Smooth muscle cell (in vitro differentiated cells): ENCODE data around the gene SORCS2. TPM values are rescaled to one million over a fixed set of nuclear protein-coding genes. Genes with fewer than 3 reads are reported as not detected.
"Not testable (repeated sequence)": the region's sequence is repeated elsewhere in the genome, so short reads cannot be mapped to it uniquely, and the experiment has no call there.

Source experiments
- DNase-seq: peaks from one replicate; lab custom pipeline; 2025; ENCODE audit not compliant: unreplicated experiment; lab: John Stamatoyannopoulos, UW
- H2AFZ ChIP-seq: fragments of 200-600 bp; sonication (generic); 2 replicates; pipeline ENCODE4 v1.6.0; 2016; ENCODE audit warnings: antibody characterized with exemption, low read depth, mild to moderate bottlenecking
- H3F3A ChIP-seq: fragments of 200-600 bp; sonication (generic); 2 replicates; pipeline ENCODE4 v1.6.0; 2017; ENCODE audit warnings: antibody characterized with exemption, low read depth
- H3K27ac ChIP-seq: fragments of 200-600 bp; sonication (generic); 2 replicates; pipeline ENCODE4 v1.5.1; 2016; ENCODE audit warnings: low read depth, mild to moderate bottlenecking
- H3K27me3 ChIP-seq: fragments of 200-600 bp; sonication (generic); 2 replicates; pipeline ENCODE4 v1.6.1; 2016; ENCODE audit warnings: low read depth, mild to moderate bottlenecking
- H3K36me3 ChIP-seq: fragments of 200-600 bp; sonication (generic); 2 replicates; pipeline ENCODE4 v1.5.1; 2016; ENCODE audit warnings: low read depth
- H3K4me1 ChIP-seq: fragments of 200-600 bp; sonication (generic); 2 replicates; pipeline ENCODE4 v1.5.1; 2016; ENCODE audit warnings: low read depth
- H3K4me2 ChIP-seq: fragments of 200-600 bp; sonication (generic); 2 replicates; pipeline ENCODE4 v1.6.0; 2016; ENCODE audit warnings: mild to moderate bottlenecking
- H3K4me3 ChIP-seq: fragments of 200-600 bp; sonication (generic); 2 replicates; pipeline ENCODE4 v1.5.1; 2016; ENCODE audit warnings: mild to moderate bottlenecking
- H3K79me2 ChIP-seq: fragments of 200-600 bp; sonication (generic); 2 replicates; pipeline ENCODE4 v1.6.0; 2016; ENCODE audit warnings: low read depth, mild to moderate bottlenecking
- H3K9ac ChIP-seq: fragments of 200-600 bp; sonication (generic); 2 replicates; pipeline ENCODE4 v1.6.0; 2016; ENCODE audit warnings: low read depth
- H3K9me3 ChIP-seq: fragments of 200-600 bp; sonication (generic); replicated peaks from 2 replicates; pipeline ENCODE4 v1.5.1; 2016; ENCODE audit warnings: low read depth
- H4K20me1 ChIP-seq: fragments of 200-600 bp; sonication (generic); 2 replicates; pipeline ENCODE4 v1.6.0; 2016; ENCODE audit warnings: low read depth
- CTCF ChIP-seq: fragments of 200-600 bp; sonication (generic); IDR thresholded peaks from 2 replicates; pipeline ENCODE4 v1.5.1; 2017; ENCODE audit warnings: borderline replicate concordance, mild to moderate bottlenecking, antibody characterized with exemption; ENCODE audit not compliant: insufficient read depth, poor library complexity, severe bottlenecking
- WGBS: methylation state at CpG from one replicate; pipeline ENCODE4 v1.1.7; 2016; ENCODE audit warnings: low lambda C conversion rate; 5-methylcytosine and 5-hydroxymethylcytosine counted together
- polyA plus RNA-seq: library from polyadenylated mRNA; unstranded; fragments of >200 nt; fragmentation: Nextera tagmentation; extraction: Ambion mirVana; gene quantifications from 2 replicates; pipeline ENCODE4 v1.2.1, GENCODE V29; 2016
- total RNA-seq: library from RNA; depleted of rRNA; stranded (reverse); fragments of >200 nt; gene quantifications from 2 replicates; pipeline ENCODE4 v1.2.3, GENCODE V29; 2014

SORCS2 gene
- total and polyA plus RNA-seq, 2 experiments from 2014 or later = 5.2 to 9.3 TPM

- H3K4me2 ChIP-seq = no peak overlapping the region
These were observed 382.1 kb downstream of the SORCS2 start for GRCh38 chr4:7574287-7575014.

DNA sequence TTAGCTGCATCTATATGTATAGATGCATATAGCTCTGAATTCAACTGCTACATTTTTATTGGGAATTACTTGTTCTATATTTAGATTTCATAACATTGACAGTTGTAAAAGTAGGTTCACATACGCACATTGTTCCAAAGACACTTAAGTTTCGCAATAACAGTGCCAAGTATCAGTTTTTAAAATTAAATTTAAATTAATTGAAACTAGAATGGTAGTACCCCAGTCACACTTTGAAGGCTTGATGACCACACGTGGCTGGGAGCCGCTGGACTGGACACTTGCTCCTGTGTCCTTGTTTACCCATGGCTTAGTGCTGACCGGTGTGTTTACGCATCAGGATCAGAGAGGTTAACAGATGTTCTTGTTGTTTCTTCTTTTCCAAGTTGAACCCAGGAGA lies 383.1 kb downstream of the SORCS2 start:
- no peak overlapping the region for H3K4me3 ChIP-seq
- no peak for DNase-seq
- H3K4me2 ChIP-seq = no peak overlapping the region
- no peak overlapping the region for H3K9ac ChIP-seq
- H3K9me3 ChIP-seq = peaks cover 10% of the 10 kb centered on the region
- H2AFZ ChIP-seq = no peak overlapping the region
- H3K27ac ChIP-seq = no peak overlapping the region
- no peaks in the 10 kb centered on the region for H3K27me3 ChIP-seq
- H3K79me2 ChIP-seq = no peaks in the 10 kb centered on the region
- WGBS = 90% methylated on average over 6 of the region's 6 CpGs
- no peaks in the 10 kb centered on the region for H3F3A ChIP-seq
- H4K20me1 ChIP-seq = no peaks in the 10 kb centered on the region
- peaks cover 6% of the 10 kb centered on the region for H3K4me1 ChIP-seq
- TF ChIP-seq CTCF = no peak
- no peaks in the 10 kb centered on the region for H3K36me3 ChIP-seq

More at GRCh38 chr4:7574287-7575014, 382.1 kb downstream of the SORCS2 start:
- Histone ChIP-seq H3K9ac (no peak overlapping the region), H3K4me3 (no peak overlapping the region), H3F3A (no peaks in the 10 kb centered on the region), H3K4me1 (peaks cover 6% of the 10 kb centered on the region), H3K27me3 (no peaks in the 10 kb centered on the region), H2AFZ (no peak overlapping the region), H3K27ac (no peak overlapping the region), H4K20me1 (no peaks in the 10 kb centered on the region), H3K36me3 (no peaks in the 10 kb centered on the region), H3K79me2 (no peaks in the 10 kb centered on the region), H3K9me3 (peaks cover 10% of the 10 kb centered on the region)
- WGBS = 80% methylated on average over 11 of the region's 11 CpGs
- no peak for DNase-seq
- TF ChIP-seq CTCF = no peak

- H3K36me3 ChIP-seq, H3K79me2 ChIP-seq, H3K27me3 ChIP-seq, H3F3A ChIP-seq, H3K27ac ChIP-seq, DNase-seq, H2AFZ ChIP-seq, H3K9me3 ChIP-seq, H3K4me3 ChIP-seq, H3K4me1 ChIP-seq, H4K20me1 ChIP-seq, H3K4me2 ChIP-seq, H3K9ac ChIP-seq: not testable (repeated sequence)
- 89% methylated on average over 11 of the region's 11 CpGs for WGBS
These were observed 385.2 kb downstream of the SORCS2 start for GRCh38 chr4:7577361-7578039.

- H3K9ac ChIP-seq = no peak overlapping the region
- no peak overlapping the region for H3K4me3 ChIP-seq
- no peak overlapping the region for H3K4me2 ChIP-seq
- no peaks in the 10 kb centered on the region for H3K36me3 ChIP-seq
- no peak for TF ChIP-seq CTCF
- no peaks in the 10 kb centered on the region for H3K27me3 ChIP-seq
- no peaks in the 10 kb centered on the region for H3K79me2 ChIP-seq
- peaks cover 7% of the 10 kb centered on the region for H3K9me3 ChIP-seq
- H2AFZ ChIP-seq = no peak overlapping the region
- H3K4me1 ChIP-seq = no peaks in the 10 kb centered on the region
- H3K27ac ChIP-seq = no peak overlapping the region
- no peaks in the 10 kb centered on the region for H4K20me1 ChIP-seq
- no peaks in the 10 kb centered on the region for H3F3A ChIP-seq
- DNase-seq = no peak
- WGBS = 47% methylated on average over 8 of the region's 8 CpGs
These were observed 389.1 kb downstream of the SORCS2 start for GRCh38 chr4:7581477-7581876.
